ENCODE data around the gene CD80. TPM values are rescaled to one million over a fixed set of nuclear protein-coding genes. Genes with fewer than 3 reads are reported as not detected.
"Not testable (repeated sequence)": the region's sequence is repeated elsewhere in the genome, so short reads cannot be mapped to it uniquely, and the experiment has no call there.

Gene CD80
- total RNA-seq, 1 donor from 2014 or later: not detected

- H3K27me3 Mint-ChIP-seq (ENCODE audit: unreplicated experiment): no peaks in the 10 kb centered on the region
- no peak for DNase-seq
- no peak for TF ChIP-seq CTCF (IDR thresholded peaks at IDR 0.05; ENCODE audit: partially characterized antibody, unreplicated experiment)
- no peak overlapping the region for H3K4me3 Mint-ChIP-seq (ENCODE audit: unreplicated experiment)
- H3K27ac Mint-ChIP-seq (ENCODE audit: unreplicated experiment): no peak overlapping the region
- H3K36me3 Mint-ChIP-seq (ENCODE audit: unreplicated experiment): no peaks in the 10 kb centered on the region
- H3K9me3 Mint-ChIP-seq (ENCODE audit: unreplicated experiment): no peaks in the 10 kb centered on the region
- H3K4me1 Mint-ChIP-seq (ENCODE audit: low read depth, unreplicated experiment): no peaks in the 10 kb centered on the region
Observed at GRCh38 chr3:119571688-119572087, 12.3 kb upstream of the CD80 start.

- H3K9me3 Mint-ChIP-seq (ENCODE audit: unreplicated experiment): no peaks in the 10 kb centered on the region
- DNase-seq: no peak
- no peaks in the 10 kb centered on the region for H3K4me1 Mint-ChIP-seq (ENCODE audit: low read depth, unreplicated experiment)
- H3K36me3 Mint-ChIP-seq (ENCODE audit: unreplicated experiment): no peaks in the 10 kb centered on the region
- no peak overlapping the region for H3K4me3 Mint-ChIP-seq (ENCODE audit: unreplicated experiment)
- no peak for TF ChIP-seq CTCF (IDR thresholded peaks at IDR 0.05; ENCODE audit: partially characterized antibody, unreplicated experiment)
- peaks cover 2% of the 10 kb centered on the region for H3K27me3 Mint-ChIP-seq (ENCODE audit: unreplicated experiment)
- H3K27ac Mint-ChIP-seq (ENCODE audit: unreplicated experiment): no peak overlapping the region
Observed at GRCh38 chr3:119571230-119571629, 11.8 kb upstream of the CD80 start.

DNA sequence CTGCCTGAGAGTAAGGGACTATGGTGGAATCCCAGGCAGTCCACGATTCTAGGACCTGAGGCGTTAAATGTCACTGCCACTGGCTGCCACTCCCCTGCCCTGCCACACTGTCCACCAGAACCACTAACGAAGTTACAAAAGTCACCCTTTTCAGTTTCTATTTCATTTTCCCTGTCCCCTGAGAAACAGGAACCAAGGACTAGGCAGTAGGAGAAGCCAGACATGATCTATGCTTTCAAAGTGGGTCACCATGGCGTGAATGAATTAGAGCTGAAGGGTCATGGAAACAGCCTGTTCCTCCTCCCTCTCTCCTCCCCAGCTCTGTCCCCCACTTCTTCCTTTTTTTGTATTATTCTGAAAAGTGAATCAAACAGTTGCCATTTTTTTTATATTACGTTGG lies 10.8 kb upstream of the CD80 start:
- TF ChIP-seq CTCF (IDR thresholded peaks at IDR 0.05; ENCODE audit: partially characterized antibody, unreplicated experiment): no peak
- Mint-ChIP-seq H3K9me3 (ENCODE audit: unreplicated experiment) (no peaks in the 10 kb centered on the region), H3K4me1 (ENCODE audit: low read depth, unreplicated experiment) (no peaks in the 10 kb centered on the region), H3K27ac (ENCODE audit: unreplicated experiment) (no peak overlapping the region), H3K27me3 (ENCODE audit: unreplicated experiment) (peaks cover 2% of the 10 kb centered on the region), H3K36me3 (ENCODE audit: unreplicated experiment) (no peaks in the 10 kb centered on the region), H3K4me3 (ENCODE audit: unreplicated experiment) (no peak overlapping the region)
- no peak for DNase-seq

- Mint-ChIP-seq H3K4me3 (ENCODE audit: unreplicated experiment) (no peak overlapping the region), H3K36me3 (ENCODE audit: unreplicated experiment) (no peaks in the 10 kb centered on the region), H3K4me1 (ENCODE audit: low read depth, unreplicated experiment) (no peaks in the 10 kb centered on the region), H3K9me3 (ENCODE audit: unreplicated experiment) (no peaks in the 10 kb centered on the region), H3K27ac (ENCODE audit: unreplicated experiment) (no peak overlapping the region), H3K27me3 (ENCODE audit: unreplicated experiment) (peaks cover 2% of the 10 kb centered on the region)
- TF ChIP-seq CTCF (IDR thresholded peaks at IDR 0.05; ENCODE audit: partially characterized antibody, unreplicated experiment): no peak
- DNase-seq: no peak
Observed at GRCh38 chr3:119569156-119569555, 9.7 kb upstream of the CD80 start.

DNA sequence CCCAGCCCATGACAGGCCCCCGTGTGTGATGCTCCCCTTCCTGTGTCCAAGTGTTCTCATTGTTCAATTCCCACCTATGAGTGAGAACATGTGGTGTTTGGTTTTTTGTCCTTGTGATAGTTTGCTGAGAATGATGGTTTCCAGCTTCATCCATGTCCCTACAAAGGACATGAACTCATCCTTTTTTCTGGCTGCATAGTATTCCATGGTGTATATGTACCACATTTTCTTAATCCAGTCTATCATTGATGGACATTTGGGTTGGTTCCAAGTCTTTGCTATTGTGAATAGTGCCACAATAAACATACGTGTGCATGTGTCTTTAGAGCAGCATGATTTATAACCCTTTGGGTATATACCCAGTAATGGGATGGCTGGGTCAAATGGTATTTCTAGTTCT lies 3.9 kb upstream of the CD80 start:
- not testable (repeated sequence) for H3K4me3 Mint-ChIP-seq (ENCODE audit: unreplicated experiment); DNase-seq; H3K4me1 Mint-ChIP-seq (ENCODE audit: low read depth, unreplicated experiment); H3K36me3 Mint-ChIP-seq (ENCODE audit: unreplicated experiment); H3K27ac Mint-ChIP-seq (ENCODE audit: unreplicated experiment); H3K27me3 Mint-ChIP-seq (ENCODE audit: unreplicated experiment); H3K9me3 Mint-ChIP-seq (ENCODE audit: unreplicated experiment)

Data from glutamatergic neuron (in vitro differentiated cells).